ENCODE measurements around the gene GABBR2. TPM values are rescaled to one million over a fixed set of nuclear protein-coding genes. Genes with fewer than 3 reads are reported as not detected.

The GABBR2 gene
- total and polyA plus RNA-seq, 9 of the 15 experiments (the other 6 are each of a cell fraction or from before 2014, with no cell fraction given) = 0.15 to 1.9 (median 0.32) TPM

- H3K9me3 ChIP-seq (replicated peaks; ENCODE audit: control insufficient read depth, insufficient read depth, low read depth, low read length) = no peaks in the 10 kb centered on the region
- ATAC-seq = peak; percentile 87
- no peaks in the 10 kb centered on the region for H3K4me1 ChIP-seq (replicated peaks in 1 of 2; ENCODE audit: control insufficient read depth in 2 of 2, insufficient read depth in 2 of 2, low read length in 2 of 2)
- H3K27me3 ChIP-seq (ENCODE audit: control insufficient read depth in 2 of 2, insufficient read depth in 2 of 2, low read length in 2 of 2) = no peaks in the 10 kb centered on the region
- no peaks in the 10 kb centered on the region for H4K20me1 ChIP-seq (replicated peaks; ENCODE audit: control insufficient read depth, insufficient read depth, low read length)
- no peak for FAIRE-seq
- no peaks in the 10 kb centered on the region for H3K79me2 ChIP-seq (ENCODE audit: control insufficient read depth, insufficient read depth, low read length)
- H3K27ac ChIP-seq (ENCODE audit: extremely low read depth, low read depth, low read length) = no peak overlapping the region
- peak in 3 of 4 experiments; percentile 23 to 39 (median 34) for DNase-seq (ENCODE audit: extremely low read depth in 1 of 4, low spot score in 3 of 4)
- ChIA-PET CTCF (ENCODE audit: low intra/inter-chr PET ratio) (no interaction called here), POLR2A (interaction anchor here (0.6 kb wide), 2 partner anchors 20 to 1017 kb away, joined by 3 to 4 read pairs; no protein-coding TSS in a partner anchor)
- H3K4me3 ChIP-seq = no peak overlapping the region
- no peak overlapping the region for H2AFZ ChIP-seq (ENCODE audit: low read depth, low read length)
- intact Hi-C loops (cut with micrococcal nuclease) (no loop called here), in situ Hi-C loops (cut with MboI) (no loop called here)
- H3K9me1 ChIP-seq (ENCODE audit: control insufficient read depth, insufficient read depth, low read length) = no peaks in the 10 kb centered on the region
- no peaks in the 10 kb centered on the region for H3K36me3 ChIP-seq (ENCODE audit: control insufficient read depth, insufficient read depth, low read length)
- H3K4me2 ChIP-seq (ENCODE audit: insufficient read depth, low read length) = no peak overlapping the region
- WGBS (ENCODE audit: insufficient coverage, low coverage, missing lambda C conversion rate) = 39% methylated on average over 4 of the region's 5 CpGs
- H3K9ac ChIP-seq (ENCODE audit: insufficient read depth in 1 of 2, low read depth in 2 of 2, low read length in 2 of 2) = no peak overlapping the region
- BruUV-seq (replicated peaks) = no TSS peak
- TF ChIP-seq RFX5 (IDR thresholded peaks at IDR 0.05; ENCODE audit: low read depth, low read length) = no peak
- TF ChIP-seq FOS (IDR thresholded peaks at IDR 0.05; ENCODE audit: extremely low read depth, insufficient read length) = peak; percentile 64
- TF ChIP-seq ZNF445 (CRISPR knock-in tag; IDR thresholded peaks at IDR 0.05; ENCODE audit: low read depth) = no peak
- no peak for TF ChIP-seq EWSR1 (IDR thresholded peaks at IDR 0.05; ENCODE audit: borderline replicate concordance, low read depth, partially characterized antibody)
- no peak for TF ChIP-seq FOXM1 (IDR thresholded peaks at IDR 0.05; ENCODE audit: low read depth)
- no peak for TF ChIP-seq FOXM1 (CRISPR knock-in tag; IDR thresholded peaks at IDR 0.05; ENCODE audit: low read depth)
- TF ChIP-seq CC2D1A (IDR thresholded peaks at IDR 0.05) = no peak
- no peak for TF ChIP-seq LEF1 (IDR thresholded peaks at IDR 0.05)
- no peak for TF ChIP-seq ELK3 (CRISPR knock-in tag; IDR thresholded peaks at IDR 0.05)
- no peak for TF ChIP-seq THRB (CRISPR knock-in tag; conservative IDR thresholded peaks at IDR 0.05)
- no peak for TF ChIP-seq ZNF699 (CRISPR knock-in tag; IDR thresholded peaks at IDR 0.05; ENCODE audit: insufficient replicate concordance)
- TF ChIP-seq MAFK (IDR thresholded peaks at IDR 0.05; ENCODE audit: low read length) = no peak
- TF ChIP-seq XRCC4 (IDR thresholded peaks at IDR 0.05; ENCODE audit: extremely low read depth, insufficient read depth, insufficient read length) = no peak
- no peak for TF ChIP-seq MEF2D (tag; conservative IDR thresholded peaks at IDR 0.05; ENCODE audit: low read depth)
- peak; percentile 80 for TF ChIP-seq NFYB (IDR thresholded peaks at IDR 0.05; ENCODE audit: extremely low read depth, insufficient read length)
- no peak for TF ChIP-seq IRF1 (CRISPR knock-in tag; IDR thresholded peaks at IDR 0.05; ENCODE audit: borderline replicate concordance)
- TF ChIP-seq NFATC3 (IDR thresholded peaks at IDR 0.05) = no peak
- peak; percentile 72 for TF ChIP-seq ASH1L (IDR thresholded peaks at IDR 0.05; ENCODE audit: borderline replicate concordance, low read depth, partially characterized antibody)
- no peak for TF ChIP-seq SLC30A9 (CRISPR knock-in tag; IDR thresholded peaks at IDR 0.05)
- no peak for TF ChIP-seq FOXK1 (CRISPR knock-in tag; IDR thresholded peaks at IDR 0.05; ENCODE audit: borderline replicate concordance)
- TF ChIP-seq TCFL5 (CRISPR knock-in tag; conservative IDR thresholded peaks at IDR 0.05) = no peak
Observed at GRCh38 chr9:98517761-98518160, 191.0 kb downstream of the GABBR2 start.

Measured in K562 (cell line).